GM21528 (cell line): ENCODE data around the gene LYRM7.
A peak's percentile ranks its signal among the peaks of the same experiment; 100 is the strongest.

Experiments used
- ATAC-seq: cut with Tn5 transposase; IDR thresholded peaks from one replicate; pipeline ENCODE4 v1.9.1; 2021; ENCODE audit warnings: mild to moderate bottlenecking, moderate library complexity; ENCODE audit not compliant: unreplicated experiment, low FRiP score

Gene LYRM7

GRCh38 chr5:131217791-131218190 is 47.0 kb downstream of the LYRM7 start:
- no peak for ATAC-seq

GRCh38 chr5:131218392-131218791 is 47.6 kb downstream of the LYRM7 start:
- ATAC-seq: no peak

GRCh38 chr5:131220566-131220965 is 49.8 kb downstream of the LYRM7 start:
- no peak for ATAC-seq

- no peak for ATAC-seq
These were observed 50.4 kb downstream of the LYRM7 start for GRCh38 chr5:131221008-131221703.

GRCh38 chr5:131221888-131222287 is 51.1 kb downstream of the LYRM7 start:
- ATAC-seq: no peak

- no peak for ATAC-seq
These were observed 52.0 kb downstream of the LYRM7 start for GRCh38 chr5:131222731-131223130.

GRCh38 chr5:131223751-131224386 is 53.1 kb downstream of the LYRM7 start:
- no peak for ATAC-seq

- peak; percentile 92 for ATAC-seq
These were observed 53.9 kb downstream of the LYRM7 start for GRCh38 chr5:131224387-131225201.

- no peak for ATAC-seq
These were observed 54.7 kb downstream of the LYRM7 start for GRCh38 chr5:131225282-131225974.

- ATAC-seq: no peak
These were observed 56.2 kb downstream of the LYRM7 start for GRCh38 chr5:131226899-131227298.

- no peak for ATAC-seq
These were observed 57.9 kb downstream of the LYRM7 start for GRCh38 chr5:131228646-131229045.

GRCh38 chr5:131229623-131230022 is 58.9 kb downstream of the LYRM7 start:
- ATAC-seq: no peak

GRCh38 chr5:131230406-131230805 is 59.7 kb downstream of the LYRM7 start:
- peak; percentile 66 for ATAC-seq

GRCh38 chr5:131239686-131240085 is 68.9 kb downstream of the LYRM7 start:
- ATAC-seq: no peak

GRCh38 chr5:131242728-131243255 is 72.0 kb downstream of the LYRM7 start:
- ATAC-seq: no peak

GRCh38 chr5:131245312-131245711 is 74.6 kb downstream of the LYRM7 start:
- ATAC-seq: no peak

GRCh38 chr5:131245948-131246347 is 75.2 kb downstream of the LYRM7 start:
- no peak for ATAC-seq

GRCh38 chr5:131246504-131246903 is 75.8 kb downstream of the LYRM7 start:
- ATAC-seq: no peak

GRCh38 chr5:131250751-131251475 is 80.2 kb downstream of the LYRM7 start:
- no peak for ATAC-seq

- ATAC-seq: peak; percentile 86
These were observed 82.1 kb downstream of the LYRM7 start for GRCh38 chr5:131252824-131253171.
